Ascending aorta (tissue), 2 donors: ENCODE measurements around the gene RNF151. TPM values are rescaled to one million over a fixed set of nuclear protein-coding genes. Genes with fewer than 3 reads are reported as not detected.

Source experiments
- DNase-seq, 2 donors: peaks; one replicate each; pipeline ENCODE4 v3.0.0-alpha.2; 2019; ENCODE audit warnings: low spot score in 2 of 2
- H3K27ac ChIP-seq, 2 donors: fragments of 200-600 bp; sonication (generic); one replicate each; pipeline ENCODE4 v1.5.1; 2016 to 2017; ENCODE audit warnings: mild to moderate bottlenecking in 1 of 2
- H3K27me3 ChIP-seq: fragments of 200-600 bp; sonication (generic); one replicate; pipeline ENCODE4 v1.5.1; 2017
- H3K36me3 ChIP-seq, 2 donors: fragments of 200-600 bp; sonication (generic); one replicate each; pipeline ENCODE4 v1.5.1; 2016
- H3K4me1 ChIP-seq, 2 donors: fragments of 200-600 bp; sonication (generic); one replicate each; pipeline ENCODE4 v1.5.1; 2016 to 2017; ENCODE audit warnings: mild to moderate bottlenecking in 1 of 2
- H3K4me3 ChIP-seq, 2 donors: fragments of 200-600 bp; sonication (generic); one replicate each; pipeline ENCODE4 v1.5.1; 2016 to 2017; ENCODE audit warnings: mild to moderate bottlenecking in 1 of 2
- H3K9me3 ChIP-seq, 2 donors: fragments of 200-600 bp; sonication (generic); one replicate each; pipeline ENCODE4 v1.5.1; 2016
- CTCF ChIP-seq, 3 experiments: fragments of 200-600 bp in 2 of 3; fragments of 450-650 bp in 1 of 3; sonication (generic) in 2 of 3; IDR thresholded peaks; one replicate each; pipeline ENCODE4 v1.5.1; 2016 to 2019; ENCODE audit warnings: antibody characterized with exemption in 3 of 3, mild to moderate bottlenecking in 1 of 3, moderate library complexity in 1 of 3
- intact Hi-C: fragments of 100-400 bp; cut with DNase I; formaldehyde crosslinking; loops from one replicate; pipeline ENCODE4 v1.15.1; 2023
- total RNA-seq: library from RNA; depleted of rRNA; stranded (reverse); fragments of >200 nt; gene quantifications from one replicate; pipeline ENCODE4 v1.1.0, GENCODE V29; 2016

Gene RNF151
- total RNA-seq, 1 donor from 2014 or later, result not detected

GRCh38 chr16:1998360-1998835 is 31.7 kb downstream of the RNF151 start:
- intact Hi-C loops, result no loop called here
- Histone ChIP-seq H3K27me3 (no peaks in the 10 kb centered on the region), H3K27ac (no peak overlapping the region), H3K4me1 (no peaks in the 10 kb centered on the region), H3K4me3 (no peak overlapping the region), H3K9me3 (no peaks in the 10 kb centered on the region), H3K36me3 (peaks cover 54 to 68% of the 10 kb centered on the region in 2 donors)
- no peak for DNase-seq
- no peak for TF ChIP-seq CTCF (IDR thresholded peaks at IDR 0.05)

- no peak for DNase-seq
- no peak overlapping the region for H3K4me3 ChIP-seq
- H3K9me3 ChIP-seq, result no peaks in the 10 kb centered on the region
- no peak overlapping the region for H3K27ac ChIP-seq
- TF ChIP-seq CTCF (IDR thresholded peaks at IDR 0.05), result no peak
- H3K36me3 ChIP-seq, result peaks cover 55 to 68% of the 10 kb centered on the region in 2 donors
- H3K27me3 ChIP-seq, result no peaks in the 10 kb centered on the region
- intact Hi-C loops, result no loop called here
- H3K4me1 ChIP-seq, result peaks cover 2% of the 10 kb centered on the region in 2 donors
These were observed 32.5 kb downstream of the RNF151 start for GRCh38 chr16:1998852-1999801.

- intact Hi-C loops, result no loop called here
- no peak for TF ChIP-seq CTCF (IDR thresholded peaks at IDR 0.05)
- DNase-seq, result no peak
- no peak overlapping the region for H3K4me3 ChIP-seq
- peaks cover 6 to 7% of the 10 kb centered on the region in 2 donors for H3K4me1 ChIP-seq
- H3K9me3 ChIP-seq, result no peaks in the 10 kb centered on the region
- no peak overlapping the region for H3K27ac ChIP-seq
- peaks cover 55 to 68% of the 10 kb centered on the region in 2 donors for H3K36me3 ChIP-seq
- no peaks in the 10 kb centered on the region for H3K27me3 ChIP-seq
These were observed 33.3 kb downstream of the RNF151 start for GRCh38 chr16:1999866-2000514.

- intact Hi-C loops, result no loop called here
- Histone ChIP-seq H3K4me3 (no peak overlapping the region), H3K36me3 (peaks cover 55 to 68% of the 10 kb centered on the region in 2 donors), H3K4me1 (peaks cover 6 to 10% of the 10 kb centered on the region in 2 donors), H3K9me3 (no peaks in the 10 kb centered on the region), H3K27me3 (no peaks in the 10 kb centered on the region), H3K27ac (no peak overlapping the region)
- DNase-seq, result no peak
- TF ChIP-seq CTCF (IDR thresholded peaks at IDR 0.05), result no peak
These were observed 34.4 kb downstream of the RNF151 start for GRCh38 chr16:2001035-2001434.

- H3K9me3 ChIP-seq, result no peaks in the 10 kb centered on the region
- TF ChIP-seq CTCF (IDR thresholded peaks at IDR 0.05), result no peak
- intact Hi-C loops, result no loop called here
- no peak for DNase-seq
- H3K27ac ChIP-seq, result no peak overlapping the region
- H3K27me3 ChIP-seq, result no peaks in the 10 kb centered on the region
- H3K4me1 ChIP-seq, result peaks cover 6 to 10% of the 10 kb centered on the region in 2 donors
- H3K4me3 ChIP-seq, result no peak overlapping the region
- H3K36me3 ChIP-seq, result peaks cover 55 to 67% of the 10 kb centered on the region in 2 donors
These were observed 35.0 kb downstream of the RNF151 start for GRCh38 chr16:2001456-2002355.
